AG04450 (cell line): Measurements from ENCODE around the gene CCNC. TPM values are rescaled to one million over a fixed set of nuclear protein-coding genes. Genes with fewer than 3 reads are reported as not detected.

Experiments
- CTCF ChIA-PET: fragments of 300-600, 350-600 bp; formaldehyde crosslinking; extraction: SDS; loops from one replicate; lab custom pipeline; 2022; ENCODE audit warnings: antibody characterized with exemption, inconsistent platforms; lab: Charles Lee
- POLR2A ChIA-PET: fragments of 350-600 bp; formaldehyde crosslinking; extraction: SDS; loops from one replicate; lab custom pipeline; 2021; ENCODE audit warnings: antibody characterized with exemption, inconsistent platforms; lab: Yijun Ruan, JAX
- DNase-seq: peaks from one replicate; pipeline ENCODE4 v3.0.0-alpha.2; 2011; ENCODE audit warnings: low read depth, low spot score
- H3K27ac ChIP-seq: one replicate; pipeline ENCODE4 v1.5.1; 2012; ENCODE audit warnings: low read depth, low read length, control low read depth
- H3K27me3 ChIP-seq: one replicate; pipeline ENCODE4 v1.6.0; 2012; ENCODE audit warnings: low read length; ENCODE audit not compliant: control insufficient read depth, insufficient read depth
- H3K4me3 ChIP-seq: 2 replicates; pipeline ENCODE4 v1.5.1; 2011; ENCODE audit warnings: mild to moderate bottlenecking, low read depth, low read length, control low read depth
- H3K9me3 ChIP-seq: 2 replicates; pipeline ENCODE4 v1.5.1; 2012; ENCODE audit warnings: low read length; ENCODE audit not compliant: control insufficient read depth, insufficient read depth
- CTCF ChIP-seq: IDR thresholded peaks from 2 replicates; pipeline ENCODE4 v1.5.1; 2011; ENCODE audit warnings: low read depth, low read length, control low read depth, inconsistent platforms
- polyA plus RNA-seq: library from polyadenylated mRNA; depleted of rRNA; stranded (reverse); fragments of >200 nt; gene quantifications from 2 replicates; pipeline ENCODE4 v1.2.3, GENCODE V29; 2011

The CCNC gene
- polyA plus RNA-seq, 1 experiment = 68.4 TPM

GRCh38 chr6:99608886-99609482, 40.5 kb upstream of the CCNC start:
- H3K4me3 ChIP-seq = no peak overlapping the region
- no peak for TF ChIP-seq CTCF
- ChIA-PET POLR2A (no interaction called here), CTCF (no interaction called here)
- H3K27me3 ChIP-seq = peaks cover 93% of the 10 kb centered on the region
- DNase-seq = no peak
- H3K9me3 ChIP-seq = peaks cover 10% of the 10 kb centered on the region; the same call in 1 of the 2 replicates
- no peak overlapping the region for H3K27ac ChIP-seq

GRCh38 chr6:99608059-99608885, 39.8 kb upstream of the CCNC start:
- CTCF ChIA-PET = interaction anchor here (1.1 kb wide), 1 partner anchor 12 kb away, joined by 3 read pairs; no protein-coding TSS in a partner anchor
- H3K27ac ChIP-seq = no peak overlapping the region
- DNase-seq = no peak
- TF ChIP-seq CTCF = no peak
- peaks cover 96% of the 10 kb centered on the region for H3K27me3 ChIP-seq
- POLR2A ChIA-PET = no interaction called here
- peaks cover 10% of the 10 kb centered on the region; the same call in 1 of the 2 replicates for H3K9me3 ChIP-seq
- no peak overlapping the region for H3K4me3 ChIP-seq

GRCh38 chr6:99607416-99608036, 39.1 kb upstream of the CCNC start:
- Histone ChIP-seq H3K9me3 (peaks cover 7% of the 10 kb centered on the region; the same call in 1 of the 2 replicates), H3K4me3 (no peak overlapping the region), H3K27me3 (peaks cover 96% of the 10 kb centered on the region), H3K27ac (no peak overlapping the region)
- CTCF ChIA-PET = interaction anchor here (0.7 to 1.1 kb wide), 2 partner anchors 13 to 18 kb away, joined by 3 read pairs; no protein-coding TSS in a partner anchor
- POLR2A ChIA-PET = no interaction called here
- TF ChIP-seq CTCF = no peak
- DNase-seq = no peak

DNA sequence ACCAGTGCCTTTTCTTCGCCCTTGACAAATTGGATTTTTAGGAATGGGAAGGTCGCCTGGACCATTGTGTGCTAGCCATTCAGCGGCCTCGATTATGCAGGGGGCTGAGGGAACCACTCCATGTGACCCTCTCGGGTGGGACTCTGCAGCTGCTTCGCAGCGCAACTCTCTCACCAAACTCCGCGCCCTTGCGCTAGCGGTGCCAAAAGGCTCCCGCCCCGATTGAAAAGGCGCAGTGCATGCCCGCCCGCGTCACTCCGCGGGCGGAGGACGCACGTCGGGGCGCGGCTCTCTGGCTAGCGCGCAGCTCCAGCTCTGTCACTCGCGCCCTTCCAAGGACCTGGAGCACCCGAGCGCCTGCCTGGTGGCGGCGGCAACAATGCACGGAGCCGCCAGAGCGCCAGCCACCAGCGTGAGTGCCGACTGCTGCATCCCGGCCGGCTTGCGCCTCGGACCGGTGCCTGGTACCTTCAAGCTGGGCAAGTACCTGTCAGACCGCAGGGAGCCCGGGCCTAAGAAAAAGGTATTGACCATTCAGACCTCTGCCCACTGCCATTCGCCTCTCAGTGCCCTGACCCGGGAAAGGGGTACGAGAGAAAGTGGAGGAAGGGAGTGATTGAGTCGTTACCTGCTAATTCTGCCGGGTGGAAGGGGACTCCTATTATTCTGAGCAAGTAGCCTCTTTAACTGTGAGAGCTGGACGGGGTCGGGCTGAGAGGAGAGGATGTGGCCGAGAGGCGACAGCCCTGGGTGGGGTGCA, 38.4 kb upstream of the CCNC start, which contains the start of gene PRDM13:
Gene PRDM13 (plus strand): TSS at position 178 of the 760 bp plus-strand sequence. CDS start 202 bp downstream, at position 380.
- H3K27me3 ChIP-seq = peaks cover 98% of the 10 kb centered on the region
- ChIA-PET POLR2A (no interaction called here), CTCF (interaction anchor here (0.7 to 1.1 kb wide), 2 partner anchors 14 to 17 kb away, joined by 3 read pairs; no protein-coding TSS in a partner anchor)
- H3K9me3 ChIP-seq = peaks cover 7% of the 10 kb centered on the region; the same call in 1 of the 2 replicates
- H3K27ac ChIP-seq = no peak within 1 kb of the TSS
- TF ChIP-seq CTCF = no peak
- H3K4me3 ChIP-seq = no peak within 1 kb of the TSS
- no peak for DNase-seq
